SK-N-SH (cell line): ENCODE measurements around the gene KLHL35. TPM values are rescaled to one million over a fixed set of nuclear protein-coding genes. Genes with fewer than 3 reads are reported as not detected.
A peak's percentile ranks its signal among the peaks of the same experiment; 100 is the strongest.

Source experiments
- CTCF ChIA-PET: fragments of 300-600, 350-600 bp; formaldehyde crosslinking; extraction: SDS; loops from one replicate; lab custom pipeline; 2021; lab: Yijun Ruan, JAX
- POLR2A ChIA-PET: fragments of 350-600 bp; sonication (Branson Sonifier 250); formaldehyde crosslinking; extraction: SDS; loops from one replicate; lab custom pipeline; 2020; ENCODE audit warnings: antibody characterized with exemption, inconsistent platforms; lab: Yijun Ruan, JAX
- DNase-seq: peaks from one replicate; pipeline ENCODE4 v3.0.0; 2012
- H2AFZ ChIP-seq: fragments of 200-600 bp; sonication (generic); 2 replicates; pipeline ENCODE4 v1.8.1; 2016; ENCODE audit warnings: antibody characterized with exemption, mild to moderate bottlenecking, low read depth
- H3F3A ChIP-seq: fragments of 200-600 bp; sonication (generic); replicated peaks from 2 replicates; pipeline ENCODE3; 2016; ENCODE audit warnings: antibody characterized with exemption, mild to moderate bottlenecking; ENCODE audit not compliant: insufficient read depth
- H3K27ac ChIP-seq, 2 experiments: fragments of 200-500 bp in 1 of 2; fragments of 200-600 bp in 1 of 2; sonication (Bioruptor generic) in 1 of 2; sonication (generic), shearing (Covaris generic) in 1 of 2; 2 replicates each; pipeline versions ENCODE4 v1.5.1 to v1.6.1; 2014 to 2016; ENCODE audit warnings: low read depth in 2 of 2, inconsistent platforms in 1 of 2, low read length in 1 of 2, mild to moderate bottlenecking in 1 of 2, mixed read lengths in 1 of 2
- H3K27me3 ChIP-seq: fragments of 200-600 bp; sonication (generic), shearing (Covaris generic); 2 replicates; pipeline ENCODE4 v1.6.1; 2016; ENCODE audit warnings: mixed run types; ENCODE audit not compliant: insufficient read depth
- H3K36me3 ChIP-seq, 2 experiments: fragments of 200-500 bp in 1 of 2; fragments of 200-600 bp in 1 of 2; sonication (Bioruptor generic) in 1 of 2; sonication (generic) in 1 of 2; replicated peaks in 1 of 2; 2 replicates each; pipeline versions ENCODE3 to v1.5.1; 2014 to 2016; ENCODE audit warnings: low read length in 1 of 2, mild to moderate bottlenecking in 1 of 2; ENCODE audit not compliant: insufficient read depth in 2 of 2, control insufficient read depth in 1 of 2
- H3K4me1 ChIP-seq, 2 experiments: fragments of 200-500 bp in 1 of 2; fragments of 200-600 bp in 1 of 2; sonication (Bioruptor generic) in 1 of 2; sonication (generic), shearing (Covaris generic) in 1 of 2; 2 replicates each; pipeline versions ENCODE4 v1.5.1 to v1.6.1; 2014 to 2016; ENCODE audit warnings: low read depth in 1 of 2, low read length in 1 of 2, mixed run types in 1 of 2; ENCODE audit not compliant: insufficient read depth in 2 of 2, control insufficient read depth in 1 of 2
- H3K4me2 ChIP-seq: fragments of 200-600 bp; sonication (generic), shearing (Covaris generic); 2 replicates; pipeline ENCODE4 v1.6.1; 2017; ENCODE audit warnings: mixed run types
- H3K4me3 ChIP-seq, 2 experiments: fragments of 200-500 bp in 1 of 2; fragments of 200-600 bp in 1 of 2; sonication (Bioruptor generic) in 1 of 2; sonication (generic), shearing (Covaris generic) in 1 of 2; 2 replicates each; pipeline versions ENCODE4 v1.5.1 to v1.8.1; 2014 to 2016; ENCODE audit warnings: low read depth in 2 of 2, inconsistent platforms in 1 of 2, low read length in 1 of 2, mild to moderate bottlenecking in 1 of 2, mixed read lengths in 1 of 2, moderate library complexity in 1 of 2
- H3K79me2 ChIP-seq: fragments of 200-600 bp; sonication (generic); 2 replicates; pipeline ENCODE4 v1.8.1; 2017; ENCODE audit warnings: mild to moderate bottlenecking; ENCODE audit not compliant: insufficient read depth
- H3K9ac ChIP-seq: fragments of 200-600 bp; sonication (generic); 2 replicates; pipeline ENCODE4 v1.6.1; 2017; ENCODE audit warnings: mixed run types
- H3K9me2 ChIP-seq: fragments of 200-600 bp; sonication (generic); 2 replicates; pipeline ENCODE4 v1.6.1; 2017; ENCODE audit warnings: mixed run types
- H3K9me3 ChIP-seq: fragments of 200-600 bp; sonication (generic); 2 replicates; pipeline ENCODE4 v1.6.1; 2017; ENCODE audit warnings: mixed run types, mild to moderate bottlenecking, moderate library complexity
- H4K20me1 ChIP-seq: fragments of 200-600 bp; sonication (generic); 2 replicates; pipeline ENCODE4 v1.6.1; 2017; ENCODE audit warnings: mild to moderate bottlenecking, mixed run types; ENCODE audit not compliant: insufficient read depth
- FOSL2 ChIP-seq: IDR thresholded peaks from 2 replicates; pipeline ENCODE4 v1.4.0; 2012; ENCODE audit warnings: low read depth, mild to moderate bottlenecking, moderate library complexity, borderline replicate concordance
- GABPA ChIP-seq: IDR thresholded peaks from 2 replicates; pipeline ENCODE4 v1.4.0; 2012; ENCODE audit warnings: low read depth, mild to moderate bottlenecking
- MXI1 ChIP-seq: IDR thresholded peaks from 2 replicates; pipeline ENCODE4 v1.6.1; 2012; ENCODE audit warnings: mild to moderate bottlenecking, low read depth, low read length, improper control_type of control experiment
- SIN3A ChIP-seq: IDR thresholded peaks from 2 replicates; pipeline ENCODE4 v1.6.1; 2012; ENCODE audit warnings: low read depth, mild to moderate bottlenecking, low read length, moderate library complexity, borderline replicate concordance
- TAF1 ChIP-seq: IDR thresholded peaks from 2 replicates; pipeline ENCODE4 v1.6.1; 2012; ENCODE audit warnings: low read depth, mild to moderate bottlenecking, low read length, moderate library complexity, borderline replicate concordance
- TCF12 ChIP-seq: IDR thresholded peaks from 2 replicates; pipeline ENCODE4 v1.4.0; 2012
- WGBS: methylation state at CpG from one replicate; pipeline ENCODE4 v1.1.6; 2017; ENCODE audit warnings: low lambda C conversion rate; 5-methylcytosine and 5-hydroxymethylcytosine counted together
- polyA plus RNA-seq, 3 experiments: library from polyadenylated mRNA; depleted of rRNA; stranded (reverse); fragments of >200 nt; gene quantifications; 2 replicates each; pipeline ENCODE4 v1.2.3, GENCODE V29; 2012
- TF ChIP-seq, protein P1 (sequence below): fragments of 150-350 bp; IDR thresholded peaks from 2 replicates; pipeline ENCODE4 v1.6.1; 2016; ENCODE audit warnings: mild to moderate bottlenecking, low read depth, low read length
- TF ChIP-seq, protein P2 (sequence below): IDR thresholded peaks from 2 replicates; pipeline ENCODE4 v1.4.0; 2012; ENCODE audit warnings: low read depth
- TF ChIP-seq, protein P3 (sequence below): fragments of 200-600 bp; sonication (generic); IDR thresholded peaks from 2 replicates; pipeline ENCODE4 v1.6.1; 2017; ENCODE audit warnings: antibody characterized with exemption, mild to moderate bottlenecking, moderate library complexity

Gene KLHL35
- polyA plus RNA-seq, 1 of the 3 experiments (the other 2 are of a cell fraction) = 1.7 TPM

DNA sequence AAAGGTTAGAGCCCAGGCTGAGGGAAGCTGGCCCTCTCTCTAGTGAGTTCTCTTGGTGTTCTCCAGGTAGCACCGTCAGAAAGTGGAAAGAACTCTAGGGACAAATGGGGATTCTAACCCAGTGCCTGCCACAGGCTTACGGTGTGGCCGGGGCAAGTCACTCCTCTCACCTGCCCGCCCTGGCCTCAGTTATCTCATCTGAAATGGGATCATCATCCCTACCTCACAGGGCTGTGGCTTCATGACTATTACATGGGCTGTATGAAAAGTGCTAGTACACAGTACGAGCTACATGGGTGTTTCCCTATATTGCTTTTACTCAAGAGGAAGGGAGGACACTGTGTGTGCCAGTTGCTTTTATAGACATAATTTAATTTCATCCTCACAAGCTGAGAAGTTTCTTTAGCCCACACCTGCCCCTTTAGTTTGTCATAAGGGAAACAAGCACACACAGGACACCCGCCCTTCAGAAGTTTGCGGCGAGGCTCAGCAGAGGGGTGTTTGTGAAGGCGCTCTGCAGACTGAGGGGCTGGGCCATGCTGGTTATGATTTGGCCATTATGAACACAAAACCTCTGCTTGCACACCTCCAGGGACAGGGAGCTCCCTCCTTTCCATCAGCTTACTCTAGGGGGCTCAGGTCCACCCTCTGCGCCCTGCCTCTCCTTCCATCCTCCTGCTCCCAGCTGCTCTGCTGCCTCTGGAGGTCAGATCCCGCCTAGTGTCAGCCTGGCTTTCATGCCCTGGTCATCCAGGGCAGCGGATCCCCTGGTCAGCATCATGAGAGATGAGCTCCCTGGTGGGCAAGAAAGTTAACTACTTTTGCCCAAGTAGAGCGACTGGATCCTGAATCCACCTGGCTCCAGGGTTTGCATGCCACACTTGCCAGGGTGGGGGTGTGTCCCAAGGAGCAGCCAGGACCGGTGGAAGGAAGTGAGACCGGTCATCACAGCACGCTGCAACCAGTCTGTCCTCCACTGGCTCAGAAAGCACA lies 1.2 kb downstream of the KLHL35 start:
- no peaks in the 10 kb centered on the region for H3K36me3 ChIP-seq
- ChIA-PET CTCF (interaction anchor here (0.8 to 9.0 kb wide), 11 partner anchors 9 to 101 kb away, joined by 3 to 54 read pairs (median 4); partner anchors contain the start of gene RPS3), POLR2A (interaction anchor here (1.1 kb wide), 1 partner anchor 10 kb away, joined by 3 read pairs; no protein-coding TSS in a partner anchor)
- no peaks in the 10 kb centered on the region for H3K9me3 ChIP-seq
- peak; percentile 55 for DNase-seq
- H3K4me1 ChIP-seq = peaks cover 0 to 21% of the 10 kb centered on the region in 2 experiments; a peak in 1 of 4 replicates
- H3K4me3 ChIP-seq = no peak overlapping the region
- no peak overlapping the region for H3K27ac ChIP-seq
- no peak overlapping the region for H2AFZ ChIP-seq
- no peaks in the 10 kb centered on the region for H3K9me2 ChIP-seq
- WGBS = 91% methylated on average over 9 of the region's 16 CpGs
- H3K79me2 ChIP-seq = no peaks in the 10 kb centered on the region
- H3K9ac ChIP-seq = no peak overlapping the region
- peaks cover 9% of the 10 kb centered on the region for H3K27me3 ChIP-seq
- no peaks in the 10 kb centered on the region for H4K20me1 ChIP-seq
- H3K4me2 ChIP-seq = no peak overlapping the region
- TF ChIP-seq, protein P1, sequence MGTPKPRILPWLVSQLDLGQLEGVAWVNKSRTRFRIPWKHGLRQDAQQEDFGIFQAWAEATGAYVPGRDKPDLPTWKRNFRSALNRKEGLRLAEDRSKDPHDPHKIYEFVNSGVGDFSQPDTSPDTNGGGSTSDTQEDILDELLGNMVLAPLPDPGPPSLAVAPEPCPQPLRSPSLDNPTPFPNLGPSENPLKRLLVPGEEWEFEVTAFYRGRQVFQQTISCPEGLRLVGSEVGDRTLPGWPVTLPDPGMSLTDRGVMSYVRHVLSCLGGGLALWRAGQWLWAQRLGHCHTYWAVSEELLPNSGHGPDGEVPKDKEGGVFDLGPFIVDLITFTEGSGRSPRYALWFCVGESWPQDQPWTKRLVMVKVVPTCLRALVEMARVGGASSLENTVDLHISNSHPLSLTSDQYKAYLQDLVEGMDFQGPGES = no peak
- TF ChIP-seq, protein P2, sequence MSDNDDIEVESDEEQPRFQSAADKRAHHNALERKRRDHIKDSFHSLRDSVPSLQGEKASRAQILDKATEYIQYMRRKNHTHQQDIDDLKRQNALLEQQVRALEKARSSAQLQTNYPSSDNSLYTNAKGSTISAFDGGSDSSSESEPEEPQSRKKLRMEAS = no peak
- H3F3A ChIP-seq = no peaks in the 10 kb centered on the region

DNA sequence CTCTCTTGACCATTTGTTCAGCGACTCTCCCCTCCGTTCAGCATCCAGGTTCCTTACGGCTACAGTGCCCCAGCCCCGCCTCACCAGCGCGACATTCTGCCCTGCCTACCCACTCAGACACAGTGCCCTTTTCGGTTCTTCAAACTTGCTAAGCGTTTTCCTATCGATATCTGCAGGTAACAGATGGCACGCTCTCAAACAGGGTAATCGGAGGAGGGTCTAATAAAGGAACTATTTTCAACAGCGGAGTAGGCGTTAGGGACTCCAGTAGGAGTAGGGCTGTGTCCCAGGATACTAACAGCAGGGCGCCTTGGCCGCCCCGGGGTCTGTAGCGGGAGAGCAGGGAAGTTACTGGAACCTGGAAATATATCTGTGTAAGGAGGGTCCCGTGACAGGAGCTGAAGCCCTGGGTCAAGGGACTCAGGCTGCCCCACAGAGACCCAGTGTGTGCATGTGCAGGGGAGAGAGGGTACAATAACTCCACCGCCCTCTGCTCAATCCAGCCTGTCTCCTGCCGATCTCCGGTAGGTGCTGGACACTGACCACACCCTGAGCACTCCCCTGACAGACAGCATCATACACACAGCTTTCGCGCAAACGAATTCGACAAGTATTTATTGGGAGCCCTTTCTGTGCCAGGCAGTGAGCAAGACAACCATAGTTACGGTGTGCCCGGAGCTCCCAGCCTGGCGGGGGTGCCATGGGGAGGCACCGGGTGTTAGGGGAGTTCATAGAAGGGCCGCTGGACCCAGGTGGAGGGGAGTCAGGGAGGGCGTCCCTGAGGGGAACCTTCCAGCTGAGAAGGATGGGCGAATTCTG lies 2.1 kb downstream of the KLHL35 start:
- ChIA-PET POLR2A (interaction anchor here (0.7 to 1.1 kb wide), 2 partner anchors 11 to 112 kb away, joined by 3 read pairs; no protein-coding TSS in a partner anchor), CTCF (interaction anchor here (0.7 to 9.0 kb wide), 12 partner anchors 10 to 150 kb away, joined by 3 to 54 read pairs (median 4); partner anchors contain the start of genes GDPD5 and RPS3)
- Histone ChIP-seq H3K27me3 (peaks cover 9% of the 10 kb centered on the region), H3F3A (no peaks in the 10 kb centered on the region), H3K9ac (no peak overlapping the region), H4K20me1 (no peaks in the 10 kb centered on the region), H3K4me2 (peak overlapping the region; percentile 59; the same call in 1 of the 2 replicates), H2AFZ (peak overlapping the region; percentile 70; the same call in 1 of the 2 replicates), H3K36me3 (no peaks in the 10 kb centered on the region), H3K4me3 (peak overlapping the region; percentile 41 to 46), H3K79me2 (no peaks in the 10 kb centered on the region), H3K4me1 (peaks cover 0 to 21% of the 10 kb centered on the region in 2 experiments; a peak in 1 of 4 replicates), H3K9me3 (no peaks in the 10 kb centered on the region), H3K27ac (no peak overlapping the region), H3K9me2 (no peaks in the 10 kb centered on the region)
- WGBS = 55% methylated on average over 31 of the region's 32 CpGs
- TF ChIP-seq FOSL2 (no peak), SIN3A (no peak), GABPA (no peak), TCF12 (no peak), MXI1 (no peak), TAF1 (no peak)
- TF ChIP-seq, protein P1 = no peak
- TF ChIP-seq, protein P3, sequence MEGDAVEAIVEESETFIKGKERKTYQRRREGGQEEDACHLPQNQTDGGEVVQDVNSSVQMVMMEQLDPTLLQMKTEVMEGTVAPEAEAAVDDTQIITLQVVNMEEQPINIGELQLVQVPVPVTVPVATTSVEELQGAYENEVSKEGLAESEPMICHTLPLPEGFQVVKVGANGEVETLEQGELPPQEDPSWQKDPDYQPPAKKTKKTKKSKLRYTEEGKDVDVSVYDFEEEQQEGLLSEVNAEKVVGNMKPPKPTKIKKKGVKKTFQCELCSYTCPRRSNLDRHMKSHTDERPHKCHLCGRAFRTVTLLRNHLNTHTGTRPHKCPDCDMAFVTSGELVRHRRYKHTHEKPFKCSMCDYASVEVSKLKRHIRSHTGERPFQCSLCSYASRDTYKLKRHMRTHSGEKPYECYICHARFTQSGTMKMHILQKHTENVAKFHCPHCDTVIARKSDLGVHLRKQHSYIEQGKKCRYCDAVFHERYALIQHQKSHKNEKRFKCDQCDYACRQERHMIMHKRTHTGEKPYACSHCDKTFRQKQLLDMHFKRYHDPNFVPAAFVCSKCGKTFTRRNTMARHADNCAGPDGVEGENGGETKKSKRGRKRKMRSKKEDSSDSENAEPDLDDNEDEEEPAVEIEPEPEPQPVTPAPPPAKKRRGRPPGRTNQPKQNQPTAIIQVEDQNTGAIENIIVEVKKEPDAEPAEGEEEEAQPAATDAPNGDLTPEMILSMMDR = no peak
- DNase-seq = peak; percentile 51
